ENCODE results near the gene NENF.

DNA sequence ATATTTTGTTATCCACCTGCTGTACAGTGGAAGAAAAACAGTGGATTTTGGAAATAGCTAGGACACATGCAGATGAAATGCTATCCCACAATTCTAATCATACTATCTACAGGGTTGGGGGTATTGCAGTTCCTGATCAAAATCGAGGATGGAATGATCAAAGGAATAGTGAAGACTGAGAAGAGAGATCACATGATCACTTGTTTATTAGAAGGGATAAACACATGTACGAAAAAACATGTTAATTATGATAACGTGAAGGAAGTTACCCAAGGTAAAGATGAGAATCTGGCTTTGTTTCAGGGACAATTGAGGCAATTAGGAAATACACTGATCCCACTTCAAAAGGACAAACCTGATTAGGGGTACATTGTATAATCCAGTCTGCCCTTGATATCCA, 8.8 kb upstream of the NENF start:
- no peak for TF ChIP-seq CTCF (IDR thresholded peaks at IDR 0.05)
- TF ChIP-seq POLR2A (IDR thresholded peaks at IDR 0.05), result no peak
